Raji (cell line): ENCODE measurements around the gene RAB34.
A peak's percentile ranks its signal among the peaks of the same experiment; 100 is the strongest.

Source experiments
- POLR2A ChIP-seq: IDR thresholded peaks from 2 replicates; pipeline ENCODE4 v1.6.1; 2011; ENCODE audit warnings: low read depth, low read length, control low read depth; ENCODE audit not compliant: insufficient read depth

RAB34 gene

GRCh38 chr17:28749516-28750177, 32.0 kb upstream of the RAB34 start:
- TF ChIP-seq POLR2A = no peak

- TF ChIP-seq POLR2A = no peak
Observed at GRCh38 chr17:28748852-28749515, 31.3 kb upstream of the RAB34 start.

- no peak for TF ChIP-seq POLR2A
Observed at GRCh38 chr17:28747801-28748750, 30.4 kb upstream of the RAB34 start.

- TF ChIP-seq POLR2A = no peak
Observed at GRCh38 chr17:28747051-28747691, 29.5 kb upstream of the RAB34 start.

- TF ChIP-seq POLR2A = no peak
Observed at GRCh38 chr17:28746611-28747050, 29.0 kb upstream of the RAB34 start.

- TF ChIP-seq POLR2A = no peak
Observed at GRCh38 chr17:28745786-28746411, 28.2 kb upstream of the RAB34 start.

GRCh38 chr17:28744972-28745785, 27.5 kb upstream of the RAB34 start:
- TF ChIP-seq POLR2A = peak; percentile 19; the same call in 1 of the 2 replicates

GRCh38 chr17:28744104-28744971, 26.7 kb upstream of the RAB34 start:
- TF ChIP-seq POLR2A = peak; percentile 43

GRCh38 chr17:28743243-28744103, 25.8 kb upstream of the RAB34 start, which contains the start of gene TRAF4:
TSS of gene TRAF4 (plus strand) at chr17:28744011. CDS start at chr17:28744113, 102 bp downstream.
- TF ChIP-seq POLR2A = peak; percentile 86

- TF ChIP-seq POLR2A = peak; percentile 53
Observed at GRCh38 chr17:28741358-28742349, 24.0 kb upstream of the RAB34 start.
